NB4 (cell line): ENCODE data around the gene GRID1.

Experiments
- CTCF ChIP-seq: IDR thresholded peaks from one replicate; pipeline ENCODE4 v1.5.1; 2012; ENCODE audit warnings: low read depth, low read length
- MYC ChIP-seq: IDR thresholded peaks from 2 replicates; pipeline ENCODE4 v1.6.1; 2011; ENCODE audit warnings: low read depth, low read length
- POLR2A ChIP-seq: IDR thresholded peaks from 2 replicates; pipeline ENCODE4 v1.6.1; 2011; ENCODE audit warnings: mild to moderate bottlenecking; ENCODE audit not compliant: insufficient read length; ENCODE audit errors: extremely low read depth
- TF ChIP-seq, protein P1 (sequence below): IDR thresholded peaks from 2 replicates; pipeline ENCODE4 v1.6.1; 2011; ENCODE audit warnings: low read depth, low read length

GRCh38 chr10:86163522-86164173 lies 202.9 kb downstream of the GRID1 start:
- TF ChIP-seq CTCF (no peak), POLR2A (no peak), MYC (no peak)
- TF ChIP-seq, protein P1, sequence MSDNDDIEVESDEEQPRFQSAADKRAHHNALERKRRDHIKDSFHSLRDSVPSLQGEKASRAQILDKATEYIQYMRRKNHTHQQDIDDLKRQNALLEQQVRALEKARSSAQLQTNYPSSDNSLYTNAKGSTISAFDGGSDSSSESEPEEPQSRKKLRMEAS, result no peak
